22Rv1 (cell line): Measurements from ENCODE around the gene STIM1.

ENCODE experiments used
- H3K27ac ChIP-seq: fragments of 450-650 bp; 2 replicates; pipeline ENCODE4 v1.5.1; 2017
- ZFX ChIP-seq: fragments of 450-650 bp; IDR thresholded peaks from 2 replicates; pipeline ENCODE4 v1.6.1; 2017; ENCODE audit warnings: antibody characterized with exemption, borderline replicate concordance
- TF ChIP-seq, protein P1 (sequence below): fragments of 450-650 bp; IDR thresholded peaks from 2 replicates; pipeline ENCODE4 v1.5.1; 2017; ENCODE audit warnings: mild to moderate bottlenecking

The STIM1 gene

DNA sequence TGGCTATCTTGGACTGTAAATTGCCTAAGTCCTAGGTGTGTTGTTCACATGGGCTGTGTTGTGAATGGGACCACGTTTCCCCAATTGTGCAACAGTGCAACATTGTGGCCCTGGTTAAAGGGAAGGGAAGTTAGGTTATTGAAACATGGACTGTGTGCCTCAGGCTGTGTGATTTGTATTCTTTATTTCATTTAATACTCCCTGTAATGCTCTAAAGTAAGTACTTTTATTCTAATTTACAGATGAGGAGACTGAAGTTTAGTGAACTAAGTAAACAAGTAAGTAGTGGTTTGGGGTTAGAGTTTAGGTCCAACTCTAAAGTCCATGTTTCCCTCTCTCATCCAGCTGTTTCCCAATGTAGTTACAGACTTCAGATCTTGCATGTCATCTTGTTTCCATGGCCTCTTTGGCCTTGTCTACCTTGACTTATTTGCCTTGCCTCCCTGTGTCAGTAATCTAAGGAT is 77.7 kb downstream of the STIM1 start:
- TF ChIP-seq, protein P1, sequence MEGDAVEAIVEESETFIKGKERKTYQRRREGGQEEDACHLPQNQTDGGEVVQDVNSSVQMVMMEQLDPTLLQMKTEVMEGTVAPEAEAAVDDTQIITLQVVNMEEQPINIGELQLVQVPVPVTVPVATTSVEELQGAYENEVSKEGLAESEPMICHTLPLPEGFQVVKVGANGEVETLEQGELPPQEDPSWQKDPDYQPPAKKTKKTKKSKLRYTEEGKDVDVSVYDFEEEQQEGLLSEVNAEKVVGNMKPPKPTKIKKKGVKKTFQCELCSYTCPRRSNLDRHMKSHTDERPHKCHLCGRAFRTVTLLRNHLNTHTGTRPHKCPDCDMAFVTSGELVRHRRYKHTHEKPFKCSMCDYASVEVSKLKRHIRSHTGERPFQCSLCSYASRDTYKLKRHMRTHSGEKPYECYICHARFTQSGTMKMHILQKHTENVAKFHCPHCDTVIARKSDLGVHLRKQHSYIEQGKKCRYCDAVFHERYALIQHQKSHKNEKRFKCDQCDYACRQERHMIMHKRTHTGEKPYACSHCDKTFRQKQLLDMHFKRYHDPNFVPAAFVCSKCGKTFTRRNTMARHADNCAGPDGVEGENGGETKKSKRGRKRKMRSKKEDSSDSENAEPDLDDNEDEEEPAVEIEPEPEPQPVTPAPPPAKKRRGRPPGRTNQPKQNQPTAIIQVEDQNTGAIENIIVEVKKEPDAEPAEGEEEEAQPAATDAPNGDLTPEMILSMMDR = no peak
- TF ChIP-seq ZFX = no peak
- H3K27ac ChIP-seq = no peak overlapping the region

DNA sequence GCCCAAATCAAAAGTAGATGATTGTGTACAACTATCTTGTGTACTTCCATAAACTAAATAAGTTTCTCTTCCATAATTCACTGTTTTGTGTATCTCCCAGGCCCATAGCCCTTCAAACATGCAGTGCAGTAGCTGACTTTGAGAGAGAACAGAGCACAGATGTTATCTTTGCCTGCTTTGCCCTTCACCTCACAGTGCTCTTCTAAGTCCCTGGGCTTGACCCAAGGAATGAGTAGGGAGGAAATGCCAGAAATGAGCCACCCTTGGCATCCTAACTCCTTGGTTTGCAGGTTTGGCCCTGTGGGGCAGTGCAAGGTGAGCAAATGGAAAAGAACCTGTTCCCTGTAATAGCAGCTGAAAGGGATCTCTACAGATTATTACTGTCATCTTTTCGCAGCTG is 79.2 kb downstream of the STIM1 start:
- TF ChIP-seq ZFX = no peak
- TF ChIP-seq, protein P1 = no peak
- no peak overlapping the region for H3K27ac ChIP-seq

DNA sequence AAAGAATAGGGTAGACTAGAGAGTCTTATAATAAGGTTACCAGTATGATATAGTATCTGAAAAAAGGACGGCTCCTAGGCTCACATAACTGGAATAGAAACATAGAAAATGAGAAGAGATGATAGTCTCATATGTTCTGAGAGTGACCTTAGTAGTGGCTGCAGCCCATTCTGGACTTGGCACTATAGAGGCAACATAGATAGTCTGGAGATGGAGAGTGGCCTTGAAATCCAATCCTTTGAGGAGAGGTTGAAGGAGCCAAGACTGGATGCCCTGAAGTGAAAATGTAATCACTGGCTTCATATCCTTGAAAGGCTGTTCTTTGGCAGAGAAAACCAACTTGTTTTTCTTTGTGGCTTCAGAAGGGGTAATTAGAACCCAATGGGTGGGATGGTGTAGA is 81.1 kb downstream of the STIM1 start:
- TF ChIP-seq ZFX = no peak
- TF ChIP-seq, protein P1 = no peak
- H3K27ac ChIP-seq = no peak overlapping the region

DNA sequence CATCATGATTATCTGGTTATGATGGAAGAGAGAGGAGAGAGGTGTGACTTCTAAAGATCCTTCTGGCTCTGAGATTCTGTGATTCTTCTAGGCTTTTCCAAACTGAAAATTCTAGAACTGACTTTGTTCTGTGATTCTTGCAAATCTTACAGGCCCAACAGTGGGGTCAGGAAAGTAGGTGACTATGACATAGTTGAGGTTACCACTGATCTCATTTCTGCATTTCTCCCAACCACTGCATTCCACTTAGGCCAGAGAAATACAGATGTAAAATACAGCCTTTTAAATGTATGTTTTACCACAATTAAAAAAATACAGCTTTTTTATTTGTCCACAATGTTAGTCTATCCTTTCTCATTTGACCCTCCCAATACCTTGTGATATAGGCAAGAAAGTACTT is 83.7 kb downstream of the STIM1 start:
- no peak overlapping the region for H3K27ac ChIP-seq

DNA sequence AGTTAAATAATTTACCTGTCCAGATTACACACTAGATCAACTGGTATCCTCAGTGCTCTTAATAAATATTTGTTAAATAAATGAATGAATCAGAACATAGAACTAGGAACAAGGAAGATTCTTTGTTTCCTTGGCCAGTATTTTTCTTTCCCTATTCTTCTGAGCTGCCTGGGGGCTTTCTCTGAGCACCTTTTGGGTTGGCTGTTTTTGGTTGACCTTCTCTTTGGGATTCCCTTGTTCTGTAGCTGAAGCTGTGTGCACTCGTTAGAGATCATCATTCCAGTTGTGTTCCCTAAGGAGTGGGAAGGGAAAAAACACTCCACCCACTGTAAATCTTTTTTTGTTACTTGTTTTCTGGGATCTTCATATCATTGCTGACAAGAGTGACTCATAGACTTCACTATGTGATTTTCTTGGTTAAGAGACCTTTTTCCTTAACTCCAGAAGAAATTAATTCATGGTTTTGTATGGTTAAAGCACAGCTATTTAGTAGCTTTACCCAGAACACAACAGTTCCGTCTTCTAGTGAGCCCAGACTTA is 84.3 kb downstream of the STIM1 start:
- H3K27ac ChIP-seq = no peak overlapping the region

More for the DNA sequence above, 83.7 kb downstream of the STIM1 start:
- TF ChIP-seq, protein P1 = no peak
- no peak for TF ChIP-seq ZFX

DNA sequence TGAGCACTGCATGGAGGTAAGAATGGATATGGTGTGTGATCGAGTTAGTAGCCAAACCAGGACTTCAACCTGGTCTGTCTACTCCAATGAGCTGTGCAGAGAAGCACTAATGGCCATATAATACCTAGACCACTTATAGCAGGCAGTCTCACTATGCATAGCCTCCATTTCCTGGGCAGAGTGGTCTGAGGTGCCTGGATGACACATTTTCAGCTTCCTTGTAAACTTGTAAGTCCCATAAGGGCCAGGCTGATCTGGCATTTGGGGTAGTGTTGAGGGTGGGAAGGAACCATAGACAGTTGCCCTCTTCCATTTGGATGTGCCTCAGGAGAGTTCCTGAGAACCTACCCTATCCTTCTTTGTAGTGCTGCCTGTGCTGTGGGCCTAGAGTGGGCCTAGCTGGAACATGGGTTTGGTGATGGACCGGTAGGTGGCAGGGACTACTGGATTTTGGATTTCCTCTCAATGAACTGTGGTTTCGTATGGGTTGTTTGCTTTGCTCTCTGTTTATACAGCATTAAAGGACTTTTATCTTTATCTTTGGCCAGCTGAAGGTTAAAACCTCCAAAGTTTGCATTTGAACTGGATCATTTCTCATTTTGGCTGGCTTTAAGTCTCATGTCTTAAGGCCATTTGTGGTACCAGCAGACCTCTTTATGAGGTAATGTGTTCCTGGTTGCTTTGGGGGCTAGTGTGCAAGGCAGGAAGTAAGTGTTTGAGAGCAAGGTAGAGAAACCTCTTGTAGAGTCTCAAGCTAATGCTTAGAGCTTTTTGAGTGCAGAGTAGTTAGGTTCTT is 86.9 kb downstream of the STIM1 start:
- no peak overlapping the region for H3K27ac ChIP-seq

More for the DNA sequence above, 84.3 kb downstream of the STIM1 start:
- TF ChIP-seq, protein P1 = no peak
- TF ChIP-seq ZFX = no peak

More for the DNA sequence above, 86.9 kb downstream of the STIM1 start:
- TF ChIP-seq, protein P1 = no peak
- TF ChIP-seq ZFX = no peak
